GM12874 (cell line): ENCODE results near the gene SVOP.

Source experiments
- CTCF ChIP-seq: IDR thresholded peaks from 2 replicates; pipeline ENCODE4 v1.5.1; 2011; ENCODE audit warnings: low read depth, mild to moderate bottlenecking, control low read depth, low read length, moderate library complexity; ENCODE audit not compliant: insufficient read depth

The SVOP gene

GRCh38 chr12:108906971-108907370, 113.9 kb downstream of the SVOP start:
- no peak for TF ChIP-seq CTCF

GRCh38 chr12:108905725-108906124, 115.1 kb downstream of the SVOP start:
- TF ChIP-seq CTCF: no peak

GRCh38 chr12:108899145-108899544, 121.7 kb downstream of the SVOP start:
- no peak for TF ChIP-seq CTCF

DNA sequence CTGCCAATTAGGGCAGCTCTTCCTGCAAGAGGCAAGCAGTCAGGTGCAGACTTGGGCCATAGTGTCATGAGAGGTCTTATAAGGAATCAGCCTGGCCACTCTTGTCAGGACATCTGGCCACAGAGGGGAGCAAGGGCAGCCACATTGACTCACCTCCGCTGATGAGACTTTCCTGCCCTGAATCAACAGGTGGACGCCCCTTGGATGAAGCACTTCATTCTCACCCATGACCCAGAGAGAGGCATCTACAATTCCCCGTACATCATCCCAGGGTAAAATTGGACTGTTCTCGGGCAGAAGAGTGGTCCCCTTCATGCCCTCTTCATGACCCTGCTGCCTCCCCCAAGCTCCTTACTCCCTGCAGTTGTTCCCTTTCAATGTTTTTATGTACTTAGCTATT, 124.1 kb downstream of the SVOP start:
- no peak for TF ChIP-seq CTCF

GRCh38 chr12:108896336-108896735, 124.5 kb downstream of the SVOP start:
- no peak for TF ChIP-seq CTCF

DNA sequence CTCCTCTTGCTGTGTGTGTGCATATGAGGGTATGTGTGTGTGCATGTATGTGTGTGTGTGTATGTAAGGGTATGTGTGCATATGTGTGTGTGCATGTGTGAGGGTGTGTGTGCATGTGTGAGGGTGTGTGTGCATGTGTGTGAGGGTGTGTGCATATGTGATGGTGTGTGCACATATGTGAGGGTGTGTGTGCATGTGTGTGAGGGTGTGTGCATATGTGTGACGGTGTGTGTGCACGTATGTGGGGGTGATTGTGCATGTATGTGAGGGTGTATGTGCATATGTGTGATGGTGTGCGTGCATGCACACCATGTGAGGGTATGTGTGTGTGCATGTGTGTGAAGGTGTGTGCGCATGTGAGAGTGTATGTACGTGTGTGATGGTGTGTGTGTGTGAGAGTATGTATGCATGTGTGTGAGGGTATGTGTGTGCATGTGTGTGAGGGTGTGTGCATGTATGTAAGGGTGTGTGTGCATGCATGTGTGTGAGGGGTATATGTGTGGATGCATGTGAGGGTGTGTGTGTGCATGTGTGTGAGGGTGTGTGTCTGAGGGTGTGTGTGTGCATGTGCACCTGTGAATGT, 125.6 kb downstream of the SVOP start:
- no peak for TF ChIP-seq CTCF

- no peak for TF ChIP-seq CTCF
These were observed 130.7 kb downstream of the SVOP start for GRCh38 chr12:108890208-108890607.

DNA sequence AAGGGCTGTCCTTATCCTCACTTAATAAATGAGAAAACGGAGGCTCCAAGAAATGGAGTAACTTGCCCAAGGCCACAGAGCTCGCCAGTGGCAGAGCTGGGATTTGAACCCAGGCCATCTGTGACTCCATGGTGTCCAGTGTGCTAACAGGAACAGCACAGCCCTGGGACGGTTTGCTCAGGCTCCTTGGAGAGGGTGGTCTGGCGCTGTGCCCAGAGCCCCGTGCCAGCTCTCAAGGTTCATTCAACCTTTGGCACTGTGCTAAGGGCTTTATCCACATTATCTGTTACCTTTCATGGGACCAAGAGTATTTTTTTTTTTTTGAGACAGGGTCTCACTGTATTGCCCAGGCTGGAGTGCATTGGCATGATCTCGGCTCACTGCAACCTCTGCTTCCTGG, 132.8 kb downstream of the SVOP start:
- no peak for TF ChIP-seq CTCF
